SK-N-SH (cell line): ENCODE measurements around the gene ITGAV.

Experiments
- CTCF ChIP-seq: fragments of 200-600 bp; sonication (generic); IDR thresholded peaks from 2 replicates; pipeline ENCODE4 v1.6.1; 2017; ENCODE audit warnings: antibody characterized with exemption, mild to moderate bottlenecking, moderate library complexity
- EP300 ChIP-seq, 2 experiments: IDR thresholded peaks; 2 replicates each; pipeline versions ENCODE4 v1.4.0 to v1.6.1; 2012; ENCODE audit warnings: borderline replicate concordance in 1 of 2, low read depth in 1 of 2, low read length in 1 of 2
- MEF2A ChIP-seq: IDR thresholded peaks from 2 replicates; pipeline ENCODE4 v1.4.0; 2012; ENCODE audit warnings: low read depth, borderline replicate concordance
- NFIC ChIP-seq: IDR thresholded peaks from 2 replicates; pipeline ENCODE4 v1.4.0; 2012; ENCODE audit warnings: borderline replicate concordance
- NRF1 ChIP-seq: IDR thresholded peaks from 2 replicates; pipeline ENCODE4 v1.6.1; 2012; ENCODE audit warnings: low read depth, mild to moderate bottlenecking, low read length
- POLR2AphosphoS5 ChIP-seq: IDR thresholded peaks from 2 replicates; pipeline ENCODE4 v1.6.1; 2012; ENCODE audit warnings: low read depth, low read length
- RAD21 ChIP-seq: IDR thresholded peaks from 2 replicates; pipeline ENCODE4 v1.6.1; 2012; ENCODE audit warnings: mild to moderate bottlenecking, low read length
- RCOR1 ChIP-seq: fragments of 150-350 bp; IDR thresholded peaks from 2 replicates; pipeline ENCODE4 v1.6.1; 2017; ENCODE audit warnings: antibody characterized with exemption, low read length
- RFX5 ChIP-seq: IDR thresholded peaks from 2 replicates; pipeline ENCODE4 v1.6.1; 2012; ENCODE audit warnings: mild to moderate bottlenecking, improper control_type of control experiment, low read length
- RXRA ChIP-seq: IDR thresholded peaks from 2 replicates; pipeline ENCODE4 v1.4.0; 2012; ENCODE audit warnings: low read depth, mild to moderate bottlenecking, borderline replicate concordance
- TCF12 ChIP-seq: IDR thresholded peaks from 2 replicates; pipeline ENCODE4 v1.4.0; 2012
- USF2 ChIP-seq: fragments of 150-350 bp; IDR thresholded peaks from 2 replicates; pipeline ENCODE4 v1.6.1; 2017; ENCODE audit warnings: antibody characterized with exemption, low read length, low read depth, borderline replicate concordance
- YY1 ChIP-seq: IDR thresholded peaks from 2 replicates; pipeline ENCODE4 v1.4.0; 2012; ENCODE audit warnings: low read depth, mild to moderate bottlenecking

- TF ChIP-seq EP300 (IDR thresholded peaks at IDR 0.05; ENCODE audit: borderline replicate concordance in 1 of 2, low read depth in 1 of 2, low read length in 1 of 2) = no peak
- no peak for TF ChIP-seq MEF2A
- no peak for TF ChIP-seq RFX5
- no peak for TF ChIP-seq CTCF
- no peak for TF ChIP-seq RAD21
- TF ChIP-seq POLR2AphosphoS5 = no peak
- TF ChIP-seq TCF12 = no peak
- no peak for TF ChIP-seq YY1
- TF ChIP-seq NRF1 = no peak
- TF ChIP-seq USF2 = no peak
- no peak for TF ChIP-seq NFIC
- TF ChIP-seq RXRA = no peak
- no peak for TF ChIP-seq RCOR1
Observed at GRCh38 chr2:186561467-186562208, 28.2 kb upstream of the ITGAV start.
